ENCODE measurements around the gene PLCD3.

DNA sequence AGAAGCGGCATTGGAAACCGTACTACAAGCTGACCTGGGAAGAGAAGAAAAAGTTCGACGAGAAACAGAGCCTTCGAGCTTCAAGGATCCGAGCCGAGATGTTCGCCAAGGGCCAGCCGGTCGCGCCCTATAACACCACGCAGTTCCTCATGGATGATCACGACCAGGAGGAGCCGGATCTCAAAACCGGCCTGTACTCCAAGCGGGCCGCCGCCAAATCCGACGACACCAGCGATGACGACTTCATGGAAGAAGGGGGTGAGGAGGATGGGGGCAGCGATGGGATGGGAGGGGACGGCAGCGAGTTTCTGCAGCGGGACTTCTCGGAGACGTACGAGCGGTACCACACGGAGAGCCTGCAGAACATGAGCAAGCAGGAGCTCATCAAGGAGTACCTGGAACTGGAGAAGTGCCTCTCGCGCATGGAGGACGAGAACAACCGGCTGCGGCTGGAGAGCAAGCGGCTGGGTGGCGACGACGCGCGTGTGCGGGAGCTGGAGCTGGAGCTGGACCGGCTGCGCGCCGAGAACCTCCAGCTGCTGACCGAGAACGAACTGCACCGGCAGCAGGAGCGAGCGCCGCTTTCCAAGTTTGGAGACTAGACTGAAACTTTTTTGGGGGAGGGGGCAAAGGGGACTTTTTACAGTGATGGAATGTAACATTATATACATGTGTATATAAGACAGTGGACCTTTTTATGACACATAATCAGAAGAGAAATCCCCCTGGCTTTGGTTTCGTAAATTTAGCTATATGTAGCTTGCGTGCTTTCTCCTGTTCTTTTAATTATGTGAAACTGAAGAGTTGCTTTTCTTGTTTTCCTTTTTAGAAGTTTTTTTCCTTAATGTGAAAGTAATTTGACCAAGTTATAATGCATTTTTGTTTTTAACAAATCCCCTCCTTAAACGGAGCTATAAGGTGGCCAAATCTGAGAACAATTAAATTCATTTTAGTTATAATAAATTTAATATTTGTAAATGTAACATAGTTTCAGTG lies 17.7 kb upstream of the PLCD3 start:
- TF ChIP-seq, protein P1, sequence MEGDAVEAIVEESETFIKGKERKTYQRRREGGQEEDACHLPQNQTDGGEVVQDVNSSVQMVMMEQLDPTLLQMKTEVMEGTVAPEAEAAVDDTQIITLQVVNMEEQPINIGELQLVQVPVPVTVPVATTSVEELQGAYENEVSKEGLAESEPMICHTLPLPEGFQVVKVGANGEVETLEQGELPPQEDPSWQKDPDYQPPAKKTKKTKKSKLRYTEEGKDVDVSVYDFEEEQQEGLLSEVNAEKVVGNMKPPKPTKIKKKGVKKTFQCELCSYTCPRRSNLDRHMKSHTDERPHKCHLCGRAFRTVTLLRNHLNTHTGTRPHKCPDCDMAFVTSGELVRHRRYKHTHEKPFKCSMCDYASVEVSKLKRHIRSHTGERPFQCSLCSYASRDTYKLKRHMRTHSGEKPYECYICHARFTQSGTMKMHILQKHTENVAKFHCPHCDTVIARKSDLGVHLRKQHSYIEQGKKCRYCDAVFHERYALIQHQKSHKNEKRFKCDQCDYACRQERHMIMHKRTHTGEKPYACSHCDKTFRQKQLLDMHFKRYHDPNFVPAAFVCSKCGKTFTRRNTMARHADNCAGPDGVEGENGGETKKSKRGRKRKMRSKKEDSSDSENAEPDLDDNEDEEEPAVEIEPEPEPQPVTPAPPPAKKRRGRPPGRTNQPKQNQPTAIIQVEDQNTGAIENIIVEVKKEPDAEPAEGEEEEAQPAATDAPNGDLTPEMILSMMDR (conservative IDR thresholded peaks at IDR 0.05) = no peak
- TF ChIP-seq ZFX (IDR thresholded peaks at IDR 0.05) = no peak
